Measurements from ENCODE around the gene LRRC1. TPM values are rescaled to one million over a fixed set of nuclear protein-coding genes. Genes with fewer than 3 reads are reported as not detected.
"Not testable (repeated sequence)": the region's sequence is repeated elsewhere in the genome, so short reads cannot be mapped to it uniquely, and the experiment has no call there.

LRRC1 gene
- total RNA-seq, 1 donor from 2014 or later: 8.7 TPM

DNA sequence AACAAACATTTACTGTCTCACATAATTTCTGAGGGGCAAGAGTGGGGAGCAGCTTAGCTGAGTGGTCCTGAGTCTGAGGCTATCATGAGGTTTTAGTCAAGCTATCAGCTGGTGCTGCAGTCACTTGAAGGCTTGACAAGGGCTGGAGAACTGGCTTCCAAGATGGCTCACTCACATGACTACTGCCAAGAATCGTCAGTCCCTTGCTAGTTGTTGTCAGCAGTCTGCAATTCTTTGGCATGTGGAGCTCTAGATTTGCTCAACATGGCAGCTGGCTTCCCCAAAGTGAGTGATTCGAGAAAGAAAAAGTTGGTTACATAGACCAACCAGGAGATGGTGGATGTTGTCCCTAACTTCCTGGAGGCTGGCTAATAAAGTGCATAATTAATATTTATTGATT lies 2.8 kb upstream of the LRRC1 start:
- no peak for DNase-seq (ENCODE audit: extremely low read depth, low read depth, low spot score)

DNA sequence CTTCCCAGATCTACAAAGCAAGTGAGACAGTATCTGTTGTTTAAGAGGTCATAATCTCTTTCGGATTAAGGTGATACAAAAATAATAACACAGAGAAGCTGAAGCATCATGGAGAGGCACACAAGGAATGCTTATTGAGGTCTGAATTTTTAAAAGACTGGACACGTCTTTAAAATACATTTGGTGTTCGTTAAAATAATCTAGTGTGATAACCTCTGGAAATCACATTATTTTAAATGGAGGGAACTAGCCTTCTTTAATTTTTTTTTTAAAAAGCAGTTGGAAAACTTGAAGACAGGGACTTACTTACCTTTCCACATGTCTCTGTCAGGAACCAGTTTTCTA lies 1.9 kb upstream of the LRRC1 start:
- DNase-seq (ENCODE audit: extremely low read depth, low read depth, low spot score): no peak

DNA sequence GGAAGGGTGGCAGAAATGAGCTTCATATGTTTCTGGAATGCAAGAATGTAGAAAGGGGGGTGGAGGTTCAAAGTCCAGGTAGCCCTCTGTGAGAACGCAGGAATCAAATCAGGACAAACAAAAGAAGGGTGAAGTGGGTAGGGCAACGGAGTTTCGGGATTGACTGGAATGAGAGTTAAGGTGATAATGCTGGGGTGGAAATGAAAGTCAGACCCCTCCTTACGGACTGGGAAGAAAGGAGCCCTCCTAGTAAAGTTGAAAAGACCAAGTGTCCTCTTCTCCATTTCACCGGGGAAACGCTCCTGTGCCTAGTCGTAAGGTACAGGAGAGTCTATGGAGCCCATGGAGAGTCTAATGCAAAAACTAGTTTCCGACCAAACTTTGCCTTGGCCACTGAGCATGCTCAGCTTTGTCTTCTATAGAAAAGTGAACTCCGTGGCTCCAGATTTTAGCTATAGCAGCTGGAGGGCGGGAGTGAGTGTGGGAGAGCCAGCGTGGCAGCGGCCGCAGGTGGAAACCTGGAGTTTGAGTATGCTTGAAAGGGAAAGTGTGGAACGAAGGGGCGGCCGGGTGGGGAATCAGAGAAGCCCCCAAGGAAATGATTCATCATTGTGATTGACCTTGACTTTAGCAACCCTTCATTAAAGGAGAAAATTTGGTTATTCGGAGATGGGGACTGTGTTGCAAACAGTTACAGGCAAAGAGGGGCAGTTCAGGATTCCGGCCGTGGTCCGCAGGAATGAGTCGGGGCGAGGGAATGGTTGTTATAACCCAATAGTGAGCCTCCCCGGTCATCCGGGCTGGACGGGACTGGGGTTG lies 1.3 kb upstream of the LRRC1 start:
- DNase-seq (ENCODE audit: extremely low read depth, low read depth, low spot score): no peak

DNA sequence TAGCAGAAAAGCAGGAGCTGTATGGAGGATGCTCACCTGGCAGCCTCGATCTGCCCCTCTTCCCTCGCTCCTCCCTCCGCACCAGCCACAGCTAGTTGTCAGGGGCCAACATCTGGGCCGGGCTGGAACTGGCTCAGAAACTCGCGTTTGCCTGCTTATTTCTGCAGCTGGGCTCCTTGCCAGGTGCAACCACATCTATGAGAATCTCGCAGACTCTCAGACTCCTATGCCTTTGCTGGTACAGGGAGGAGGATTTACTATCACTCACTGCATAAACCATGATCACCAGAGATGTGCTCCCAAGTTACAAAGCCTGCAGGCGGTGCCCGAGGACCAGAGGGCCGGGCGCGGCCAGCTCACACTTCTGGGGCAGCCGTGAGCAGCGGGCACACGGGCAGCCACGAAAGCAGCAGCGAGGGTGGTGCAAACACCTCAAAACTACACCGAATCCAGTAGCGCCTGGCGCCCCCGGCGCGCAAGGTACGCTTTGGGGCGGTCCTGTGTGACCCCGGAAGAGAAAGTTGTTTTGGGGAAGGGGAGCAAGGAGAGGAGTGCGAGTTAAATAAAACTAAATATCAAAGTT lies 577 bp upstream of the LRRC1 start:
- no peak for DNase-seq (ENCODE audit: extremely low read depth, low read depth, low spot score)

DNA sequence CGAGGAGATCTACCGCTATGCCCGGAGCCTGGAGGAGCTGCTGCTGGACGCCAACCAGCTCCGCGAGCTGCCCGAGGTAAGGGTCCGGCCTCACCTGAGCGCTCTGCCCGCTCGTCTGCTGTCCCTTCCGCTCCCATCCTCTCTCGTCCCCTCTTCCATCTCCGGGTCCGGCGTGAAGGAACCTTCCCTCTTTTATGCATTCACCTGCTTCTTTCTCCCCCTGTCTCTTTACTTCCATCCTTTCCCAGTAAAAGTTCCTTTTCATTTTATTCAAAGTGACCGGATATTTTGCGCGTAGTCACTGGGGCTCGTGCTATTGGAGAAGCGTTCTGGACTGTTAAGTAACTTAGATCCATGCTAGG lies 516 bp downstream of the LRRC1 start:
- DNase-seq (ENCODE audit: extremely low read depth, low read depth, low spot score): no peak

DNA sequence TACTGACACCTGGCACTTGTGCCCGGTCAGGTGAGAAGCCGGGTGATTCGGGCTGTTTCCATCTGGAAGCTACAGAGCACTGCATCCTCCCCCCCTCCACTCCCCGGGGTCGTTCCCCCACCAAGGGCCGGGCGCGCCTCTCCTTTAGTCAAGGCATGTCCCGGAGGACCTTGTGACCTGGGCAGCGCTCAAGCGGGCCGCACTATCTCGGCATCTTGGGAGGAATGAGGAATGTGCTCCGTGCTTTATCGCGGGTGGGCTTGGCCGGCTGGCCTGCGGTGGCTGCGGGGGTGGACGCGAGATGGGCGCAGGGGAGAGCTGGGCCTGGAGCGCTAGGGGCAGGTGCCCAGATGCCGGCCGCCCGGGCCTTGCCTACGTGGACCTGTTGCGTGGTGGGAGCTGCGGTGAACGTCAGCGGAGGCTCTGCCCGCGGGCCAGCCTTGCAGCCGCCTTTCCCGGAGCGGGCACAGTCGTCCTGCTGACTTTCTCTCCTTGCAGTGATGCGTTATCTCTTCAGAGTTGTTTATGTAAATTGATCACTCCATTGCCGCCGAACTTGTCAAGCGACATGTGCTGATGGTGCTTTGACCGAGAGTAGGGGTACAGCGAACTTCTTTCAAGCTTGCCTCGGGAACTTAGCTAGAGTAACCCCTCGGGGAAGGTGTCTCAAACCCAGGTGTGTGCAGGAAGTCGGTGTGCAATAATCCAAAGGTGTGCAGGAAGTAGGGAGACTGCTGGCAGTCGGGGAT lies 1.1 kb downstream of the LRRC1 start:
- DNase-seq (ENCODE audit: extremely low read depth, low read depth, low spot score): no peak

DNA sequence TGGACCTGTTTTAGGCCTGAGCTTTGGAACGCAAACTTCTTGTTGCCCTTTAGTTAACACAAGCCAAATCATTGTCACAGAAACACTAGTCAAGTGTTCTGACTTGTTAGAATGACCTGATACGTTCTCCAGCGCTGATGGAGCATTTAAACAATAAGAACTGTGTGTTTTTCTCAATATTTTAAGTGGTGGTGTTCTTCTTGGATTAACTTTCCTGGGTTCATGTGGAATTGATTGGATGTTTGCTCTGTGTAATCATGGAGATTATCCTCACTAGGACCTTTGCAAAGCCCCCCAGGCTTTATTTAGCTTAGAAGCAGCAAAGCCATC lies 1.6 kb downstream of the LRRC1 start:
- no peak for DNase-seq (ENCODE audit: extremely low read depth, low read depth, low spot score)

DNA sequence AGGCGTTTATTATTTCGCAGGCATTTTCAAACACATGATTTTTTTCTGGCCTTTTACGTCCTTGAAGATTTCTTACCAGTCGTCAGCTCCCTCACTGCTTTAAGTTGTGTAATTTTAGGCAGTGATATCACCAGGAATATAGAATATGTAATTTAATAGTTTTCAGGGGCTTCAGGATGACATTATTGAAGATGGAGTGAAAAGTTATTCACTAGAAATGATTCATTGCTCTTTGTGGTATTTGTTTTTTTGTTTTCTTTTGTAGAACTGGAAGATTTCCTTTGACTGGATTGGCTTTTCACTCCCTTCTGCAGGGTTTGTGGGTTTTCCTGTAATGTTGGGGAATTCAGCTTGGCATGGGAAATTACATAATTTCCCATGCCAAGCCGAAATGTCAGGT lies 2.0 kb downstream of the LRRC1 start:
- no peak for DNase-seq (ENCODE audit: extremely low read depth, low read depth, low spot score)

DNA sequence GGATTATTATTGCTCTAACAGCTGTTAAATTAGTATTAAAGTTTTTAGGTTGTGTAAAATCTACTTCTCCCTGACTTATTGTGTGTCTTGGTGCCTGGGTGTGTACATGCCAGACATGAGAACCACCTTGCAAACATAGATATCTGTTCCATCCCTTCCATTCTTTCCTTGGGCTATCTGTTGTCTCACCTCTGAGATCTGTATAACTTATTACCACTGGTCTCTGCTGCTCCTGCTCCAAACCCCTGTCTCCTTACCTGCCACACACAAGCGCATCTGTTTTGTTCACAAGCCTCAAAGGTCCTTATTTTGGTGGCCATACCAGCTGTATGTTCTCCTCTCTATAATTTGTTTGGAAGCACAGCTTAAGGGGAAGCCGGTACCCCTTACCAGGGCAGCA lies 2.5 kb downstream of the LRRC1 start:
- DNase-seq (ENCODE audit: extremely low read depth, low read depth, low spot score): no peak

DNA sequence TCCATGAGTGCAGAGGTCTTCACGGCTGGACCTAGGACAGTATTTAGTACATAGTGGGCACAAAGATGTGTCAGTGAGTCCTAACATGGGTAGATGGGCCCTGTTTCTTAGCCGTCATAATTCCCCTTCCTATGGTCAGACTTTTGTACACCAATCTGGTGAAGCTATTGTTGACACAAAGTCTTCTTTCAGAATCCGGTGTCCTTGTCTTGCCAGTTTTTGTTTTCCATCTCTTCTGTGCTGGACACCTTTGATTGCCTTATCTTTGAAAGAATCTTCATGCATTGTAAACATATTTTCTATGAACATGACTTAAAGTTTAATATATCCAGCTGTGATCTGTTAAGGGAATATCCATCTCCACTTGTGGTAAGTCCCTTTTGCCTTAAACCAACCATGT lies 4.5 kb downstream of the LRRC1 start:
- DNase-seq (ENCODE audit: extremely low read depth, low read depth, low spot score): no peak

DNA sequence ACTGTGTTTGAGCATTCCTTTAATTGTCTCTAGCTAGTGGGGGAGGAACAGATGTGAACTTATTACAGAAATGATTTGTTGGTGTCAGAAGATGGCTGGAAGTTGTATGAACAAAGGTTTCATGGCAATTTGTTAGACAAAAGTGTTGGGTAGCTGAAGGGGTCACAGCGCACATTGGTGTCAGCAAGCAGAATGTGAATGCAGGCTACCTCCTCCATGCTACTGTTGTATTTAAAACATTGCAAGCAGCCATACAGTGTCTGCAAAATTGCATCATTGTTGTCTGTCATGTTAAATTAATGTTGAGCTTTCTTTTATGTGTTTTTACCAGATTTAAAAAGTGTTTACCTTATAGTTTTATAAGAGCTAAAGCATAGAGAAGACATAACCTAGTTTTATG lies 6.2 kb downstream of the LRRC1 start:
- no peak for DNase-seq (ENCODE audit: extremely low read depth, low read depth, low spot score)

DNA sequence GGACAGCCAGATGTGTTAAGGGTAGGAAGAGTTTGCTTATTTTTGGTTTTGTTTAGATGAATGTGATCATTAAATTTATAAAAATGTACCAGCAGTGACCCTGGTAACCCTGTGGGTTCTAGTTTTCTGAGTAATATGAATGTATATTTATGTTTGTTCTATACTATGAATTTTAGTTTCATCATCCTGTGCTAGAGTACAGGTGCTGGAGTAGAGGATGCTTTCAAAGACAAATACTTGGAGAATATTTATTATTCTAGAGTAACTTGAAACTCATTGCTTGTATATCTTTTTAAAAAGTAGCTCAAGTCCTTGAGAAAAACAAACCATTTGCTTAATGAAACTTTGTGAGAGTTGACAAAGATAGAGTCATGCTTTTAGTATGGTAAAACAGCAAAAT lies 7.8 kb downstream of the LRRC1 start:
- no peak for DNase-seq (ENCODE audit: extremely low read depth, low read depth, low spot score)

DNA sequence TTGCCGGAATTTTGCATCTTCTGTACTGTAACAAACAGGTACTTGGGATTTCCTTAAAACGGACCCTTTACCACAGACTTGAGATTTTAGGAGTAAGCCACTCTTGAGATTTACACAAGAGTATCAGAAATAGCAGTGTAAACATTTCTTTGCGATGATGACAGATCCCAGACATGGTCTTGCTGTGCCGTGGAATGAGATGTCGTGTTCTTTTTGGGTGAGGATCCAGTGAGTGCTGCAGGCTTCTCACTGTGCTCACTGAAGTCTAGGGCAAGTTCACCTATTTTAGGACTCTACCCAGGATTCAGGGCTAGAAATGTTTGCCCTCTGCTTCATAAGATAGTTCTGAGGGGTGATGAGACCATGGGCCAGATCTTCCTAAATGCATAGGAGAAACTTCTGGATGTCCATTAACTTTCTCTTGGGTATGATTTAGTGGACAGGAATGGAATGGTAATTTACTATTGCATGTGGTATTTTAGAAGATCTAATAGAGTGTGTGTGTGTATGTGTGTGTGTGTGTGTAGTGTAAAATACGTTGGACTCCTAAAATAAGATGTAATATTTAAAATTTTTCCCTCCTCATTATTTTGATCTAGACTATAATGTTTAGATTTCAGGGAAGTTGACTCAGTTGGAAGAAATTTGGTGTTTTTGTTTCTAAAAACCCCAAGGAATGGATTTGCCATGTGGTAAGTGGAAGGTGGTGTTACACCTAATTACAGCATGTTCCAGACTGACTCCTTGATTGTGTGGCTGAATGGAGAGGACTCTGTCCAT lies 8.5 kb downstream of the LRRC1 start:
- no peak for DNase-seq (ENCODE audit: extremely low read depth, low read depth, low spot score)

DNA sequence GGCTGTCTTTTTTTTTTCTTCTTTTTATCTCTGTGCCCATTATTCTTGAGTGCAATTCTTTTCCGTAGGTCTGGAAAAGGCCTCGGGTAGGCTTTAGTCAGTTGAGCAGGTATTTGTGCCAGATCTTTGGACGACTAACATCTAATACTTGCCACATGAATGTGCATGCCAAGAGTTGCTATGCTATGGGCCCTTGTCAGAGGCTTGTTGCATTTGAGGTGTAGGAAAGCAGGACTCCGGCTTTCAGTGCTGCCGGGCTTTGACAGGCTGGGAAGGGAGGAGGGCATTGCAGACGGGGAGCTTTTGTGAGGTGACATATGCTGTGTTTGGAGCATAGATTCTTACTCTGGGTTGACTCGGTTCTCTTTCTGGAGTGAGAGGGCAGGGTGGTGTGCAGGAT lies 10.2 kb downstream of the LRRC1 start:
- no peak for DNase-seq (ENCODE audit: extremely low read depth, low read depth, low spot score)

DNA sequence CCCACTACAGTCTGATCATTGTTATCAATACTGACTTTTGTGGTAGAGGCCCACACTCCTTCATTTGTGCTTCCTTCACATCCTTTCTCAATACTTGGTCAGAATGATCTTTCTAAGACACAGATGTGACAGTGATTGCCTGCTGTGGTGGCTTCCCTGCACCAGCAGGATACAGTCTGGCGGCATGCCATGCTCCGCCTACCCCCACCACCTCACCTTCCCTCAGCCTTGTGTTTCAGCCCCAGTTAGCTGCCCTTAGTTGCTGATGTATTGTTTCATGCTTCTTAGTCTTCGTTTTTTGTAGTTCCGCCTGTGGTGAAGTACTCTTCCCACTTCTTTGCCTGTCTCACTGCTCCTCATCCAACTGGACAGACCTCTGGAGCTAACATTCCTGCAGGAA lies 10.9 kb downstream of the LRRC1 start:
- no peak for DNase-seq (ENCODE audit: extremely low read depth, low read depth, low spot score)

DNA sequence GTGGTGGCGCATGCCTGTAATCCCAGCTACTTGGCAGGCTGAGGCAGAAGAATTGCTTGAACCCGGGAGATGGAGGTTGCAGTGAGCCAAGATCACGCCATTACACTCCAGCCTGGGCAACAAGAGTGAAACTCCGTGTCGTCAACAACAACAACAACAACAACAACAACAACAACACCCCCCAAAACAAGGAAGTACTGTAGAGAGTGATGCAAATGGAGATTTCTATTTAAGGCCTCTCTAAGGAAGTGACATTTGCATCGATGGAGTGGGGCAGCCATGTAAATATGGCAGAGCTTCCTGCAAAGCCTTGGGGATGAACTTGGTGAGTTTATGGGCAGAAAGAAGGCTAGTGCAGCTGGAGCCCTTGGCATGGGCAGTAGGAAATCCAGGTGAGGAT lies 12.8 kb downstream of the LRRC1 start:
- DNase-seq (ENCODE audit: extremely low read depth, low read depth, low spot score): not testable (repeated sequence)

DNA sequence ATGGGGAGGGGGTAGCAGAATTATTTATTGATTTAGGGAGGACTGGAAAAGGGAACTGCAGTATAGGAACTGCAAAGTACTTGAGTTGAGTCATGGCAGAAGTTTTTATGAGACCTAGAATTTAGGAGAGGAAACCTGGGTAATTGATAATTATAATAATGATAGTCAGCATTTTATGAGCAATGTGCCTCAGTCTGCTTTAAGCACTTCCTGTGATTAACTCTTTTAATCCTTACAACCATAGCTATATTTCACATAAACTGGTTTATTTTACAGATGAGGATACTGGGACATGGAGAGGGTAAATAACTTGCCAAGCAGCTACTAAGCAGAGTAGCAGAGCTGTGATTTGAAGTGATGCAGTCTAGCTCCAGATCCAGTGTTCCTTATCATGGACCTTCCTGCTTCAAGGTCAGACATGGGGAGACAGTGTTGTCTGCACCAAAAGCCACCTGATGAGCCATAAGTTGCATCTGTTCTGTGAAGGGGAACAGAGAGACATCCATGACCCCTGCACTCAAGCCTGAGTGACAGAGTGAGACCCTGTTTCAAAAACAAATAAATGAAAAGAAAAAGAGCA lies 13.6 kb downstream of the LRRC1 start:
- DNase-seq (ENCODE audit: extremely low read depth, low read depth, low spot score): no peak

DNA sequence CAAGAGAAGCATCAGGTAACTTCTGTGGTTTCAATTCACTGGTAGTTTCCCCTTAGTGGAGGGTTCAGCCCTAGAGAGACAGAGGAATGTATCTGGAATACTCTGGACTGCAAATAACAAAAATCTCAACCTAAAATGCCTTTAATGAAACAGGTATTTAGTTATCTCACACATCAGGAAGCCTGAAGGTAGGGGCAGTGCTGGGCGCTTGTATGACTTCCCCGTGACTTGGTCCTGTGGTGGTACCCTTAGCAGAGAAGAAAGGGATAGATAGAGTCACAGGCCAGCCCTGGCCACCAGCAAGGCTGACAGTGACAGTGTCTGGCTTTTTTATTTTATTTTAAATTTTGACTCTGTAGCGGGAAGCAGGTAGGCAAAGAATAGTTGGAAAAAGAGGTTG lies 14.9 kb downstream of the LRRC1 start:
- DNase-seq (ENCODE audit: extremely low read depth, low read depth, low spot score): no peak

DNA sequence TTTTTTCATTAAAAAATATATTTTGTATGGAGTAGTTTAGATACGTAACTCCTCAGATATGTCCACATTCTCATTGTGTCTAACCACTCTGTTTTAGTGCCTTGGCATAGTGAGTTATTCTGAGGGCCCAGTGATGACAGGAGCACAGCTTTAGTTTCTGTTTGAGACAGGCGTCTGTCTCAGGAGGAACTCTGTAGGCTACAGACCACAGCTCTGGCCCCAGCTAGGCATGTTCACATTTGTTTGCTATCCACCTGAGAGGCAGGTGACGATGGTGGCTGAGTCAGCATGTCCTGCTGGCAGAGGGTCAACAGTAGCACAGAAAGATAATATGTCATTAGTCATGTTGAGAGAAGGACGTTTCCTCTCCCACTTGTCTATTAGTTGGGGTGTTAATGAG lies 16.3 kb downstream of the LRRC1 start:
- DNase-seq (ENCODE audit: extremely low read depth, low read depth, low spot score): no peak

DNA sequence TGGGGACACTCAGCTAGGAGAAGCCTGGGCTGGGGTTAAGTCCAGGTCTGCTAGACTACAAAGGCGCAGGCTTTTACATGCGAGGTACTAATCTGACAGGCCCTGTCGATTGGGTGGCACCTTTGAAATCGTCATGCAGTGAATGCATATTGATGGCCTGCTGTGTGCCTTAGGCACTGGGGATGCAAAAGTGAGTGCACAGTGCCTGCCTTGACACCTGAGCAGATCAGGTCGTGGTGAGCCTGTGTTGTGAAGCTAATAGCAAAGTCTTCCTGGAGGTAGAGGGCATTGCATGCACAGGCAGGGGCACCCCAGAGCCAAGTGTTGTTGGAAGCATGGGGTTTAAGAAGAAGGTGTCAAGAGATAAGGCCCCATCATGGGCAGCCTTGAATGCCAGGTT lies 16.9 kb downstream of the LRRC1 start:
- DNase-seq (ENCODE audit: extremely low read depth, low read depth, low spot score): no peak

DNA sequence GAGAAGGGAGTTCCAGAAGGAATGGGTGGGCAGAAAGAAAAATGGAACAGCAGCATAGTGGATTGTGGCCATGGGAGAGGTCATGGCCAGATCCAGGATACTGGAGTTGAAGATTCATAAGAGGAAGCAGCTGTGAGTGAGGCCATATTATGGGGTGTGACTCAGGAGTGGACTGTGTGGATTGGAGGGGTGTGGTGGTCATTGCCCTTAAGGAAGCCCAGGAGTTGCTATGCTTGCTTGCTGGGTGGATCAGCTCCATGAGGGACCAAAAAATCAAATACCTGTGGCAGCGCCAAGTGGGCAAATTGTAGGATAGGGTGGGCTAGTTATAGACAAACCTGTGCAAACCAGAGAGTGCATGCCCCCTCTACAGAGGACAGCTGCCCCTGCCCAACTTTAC lies 18.3 kb downstream of the LRRC1 start:
- DNase-seq (ENCODE audit: extremely low read depth, low read depth, low spot score): no peak

Data from glomerular endothelial cell (primary cell).